HCT116 (cell line): ENCODE results near the gene FBXL15. TPM values are rescaled to one million over a fixed set of nuclear protein-coding genes. Genes with fewer than 3 reads are reported as not detected.

Source experiments
- ATAC-seq: fragments of 200-7000 bp; cut with Tn5 transposase; 2 replicates; pipeline ENCODE4 v1.9.1; 2020; ENCODE audit warnings: mild to moderate bottlenecking, moderate library complexity
- BruUV-seq: library from RNA; stranded (reverse); fragments of 400-500 nt; replicated peaks from 2 replicates; lab custom pipeline; 2021; lab: Mats Ljungman, UMichigan
- CTCF ChIA-PET: fragments of 300-600 bp; sonication (Branson Sonifier 250); formaldehyde crosslinking; loops from one replicate; lab custom pipeline; 2021; ENCODE audit warnings: antibody characterized with exemption; lab: Charles Lee
- POLR2A ChIA-PET: fragments of 300-600, 350-600 bp; sonication (Branson Sonifier 250); formaldehyde crosslinking; loops from one replicate; lab custom pipeline; 2021; ENCODE audit warnings: antibody characterized with exemption; lab: Charles Lee
- RAD21 ChIA-PET, 2 experiments: fragments of 300-600 bp; sonication (Branson Sonifier 250); formaldehyde crosslinking; loops; one replicate each; lab custom pipeline; 2023; ENCODE audit warnings: low total read pairs in 2 of 2; ENCODE audit not compliant: uncharacterized antibody in 2 of 2, unreplicated experiment in 2 of 2, low non-redundant PET in 1 of 2; lab: Charles Lee
- DNase-seq: peaks from one replicate; pipeline ENCODE4 v3.0.0-alpha.2; 2010; ENCODE audit warnings: low read depth, low spot score
- H2AFZ ChIP-seq: fragments of 200-600 bp; shearing (Covaris generic), sonication (generic); 2 replicates; pipeline ENCODE4 v1.6.1; 2017; ENCODE audit warnings: low read depth, mixed run types, mixed read lengths, antibody characterized with exemption, low read length; ENCODE audit not compliant: poor library complexity, severe bottlenecking
- H3K27ac ChIP-seq: 2 replicates; pipeline ENCODE4 v1.5.1; 2012; ENCODE audit warnings: low read depth, low read length
- H3K27me3 ChIP-seq: fragments of 200-600 bp; sonication (generic); 2 replicates; pipeline ENCODE4 v1.6.1; 2016; ENCODE audit warnings: mixed run types, low read length, mixed read lengths; ENCODE audit not compliant: insufficient read depth
- H3K36me3 ChIP-seq, 2 experiments: fragments of 200-500 bp in 1 of 2; fragments of 200-600 bp in 1 of 2; sonication (Bioruptor generic) in 1 of 2; sonication (generic) in 1 of 2; 2 replicates each; pipeline versions ENCODE4 v1.5.1 to v1.6.1; 2014 to 2016; ENCODE audit warnings: low read length in 2 of 2, inconsistent platforms in 1 of 2, mixed read lengths in 1 of 2, mixed run types in 1 of 2; ENCODE audit not compliant: insufficient read depth in 2 of 2, control insufficient read depth in 1 of 2
- H3K4me1 ChIP-seq, 2 experiments: fragments of 200-600 bp in 1 of 2; sonication (generic) in 1 of 2; 2 replicates each; pipeline versions ENCODE4 v1.5.1 to v1.6.1; 2012 to 2017; ENCODE audit warnings: low read length in 2 of 2, inconsistent platforms in 1 of 2, mild to moderate bottlenecking in 1 of 2, mixed read lengths in 1 of 2, mixed run types in 1 of 2, moderate library complexity in 1 of 2; ENCODE audit not compliant: insufficient read depth in 2 of 2, control insufficient read depth in 1 of 2
- H3K4me2 ChIP-seq: fragments of 200-600 bp; sonication (generic); 2 replicates; pipeline ENCODE4 v1.6.1; 2017; ENCODE audit warnings: mixed run types, low read length, mixed read lengths
- H3K4me3 ChIP-seq, 2 experiments: fragments of 200-600 bp in 1 of 2; sonication (generic) in 1 of 2; replicated peaks in 1 of 2; 2 replicates each; pipeline ENCODE4 v1.5.1; 2011 to 2016; ENCODE audit warnings: low read length in 2 of 2, control low read depth in 1 of 2, low read depth in 1 of 2, mild to moderate bottlenecking in 1 of 2, mixed read lengths in 1 of 2, mixed run types in 1 of 2
- H3K79me2 ChIP-seq: fragments of 200-600 bp; sonication (generic); 2 replicates; pipeline ENCODE4 v1.6.1; 2017; ENCODE audit warnings: mild to moderate bottlenecking, mixed run types, low read length, moderate library complexity, mixed read lengths; ENCODE audit not compliant: insufficient read depth
- H3K9ac ChIP-seq: fragments of 200-600 bp; sonication (generic); 2 replicates; pipeline ENCODE4 v1.6.1; 2016; ENCODE audit warnings: low read length, mixed read lengths
- H3K9me2 ChIP-seq: fragments of 200-600 bp; sonication (generic), shearing (Covaris generic); 2 replicates; pipeline ENCODE4 v1.6.1; 2017; ENCODE audit warnings: mixed run types, mild to moderate bottlenecking, moderate library complexity; ENCODE audit not compliant: insufficient read depth
- H3K9me3 ChIP-seq, 2 experiments: fragments of 200-500 bp in 1 of 2; fragments of 200-600 bp in 1 of 2; sonication (Bioruptor generic) in 1 of 2; sonication (generic) in 1 of 2; 2 replicates each; pipeline ENCODE4 v1.6.1; 2014 to 2017; ENCODE audit warnings: low read length in 2 of 2, mixed read lengths in 2 of 2, inconsistent platforms in 1 of 2, low read depth in 1 of 2, mild to moderate bottlenecking in 1 of 2, mixed run types in 1 of 2, moderate library complexity in 1 of 2; ENCODE audit not compliant: control insufficient read depth in 1 of 2, insufficient read depth in 1 of 2
- H4K20me1 ChIP-seq: fragments of 200-600 bp; sonication (generic), shearing (Covaris generic); 2 replicates; pipeline ENCODE4 v1.6.1; 2017; ENCODE audit warnings: mixed run types, mild to moderate bottlenecking, moderate library complexity; ENCODE audit not compliant: insufficient read depth
- ATF3 ChIP-seq: IDR thresholded peaks from 2 replicates; pipeline ENCODE4 v1.6.1; 2012
- CEBPB ChIP-seq: IDR thresholded peaks from 2 replicates; pipeline ENCODE4 v1.6.1; 2012; ENCODE audit warnings: low read depth
- CTCF ChIP-seq, 3 experiments: fragments of 200-600 bp in 1 of 3; sonication (generic) in 1 of 3; IDR thresholded peaks in 2 of 3; conservative IDR thresholded peaks in 1 of 3; 2 replicates each; pipeline ENCODE4 v1.5.1; 2012 to 2017; ENCODE audit warnings: low read depth in 2 of 3, low read length in 2 of 3, antibody characterized with exemption in 1 of 3, borderline replicate concordance in 1 of 3, control low read depth in 1 of 3, mild to moderate bottlenecking in 1 of 3, mixed read lengths in 1 of 3, mixed run types in 1 of 3, moderate library complexity in 1 of 3; ENCODE audit not compliant: insufficient read depth in 1 of 3
- EGR1 ChIP-seq: IDR thresholded peaks from 2 replicates; pipeline ENCODE4 v1.6.1; 2012; ENCODE audit warnings: low read depth
- ELF1 ChIP-seq: IDR thresholded peaks from 2 replicates; pipeline ENCODE4 v1.6.1; 2012; ENCODE audit warnings: low read depth, borderline replicate concordance
- EZH2 ChIP-seq: fragments of 200-600 bp; sonication (generic); IDR thresholded peaks from 2 replicates; pipeline ENCODE4 v1.6.1; 2017; ENCODE audit warnings: antibody characterized with exemption, mixed run types
- FOSL1 ChIP-seq: IDR thresholded peaks from 2 replicates; pipeline ENCODE4 v1.6.1; 2012; ENCODE audit warnings: low read depth
- JUND ChIP-seq: IDR thresholded peaks from 2 replicates; pipeline ENCODE4 v1.6.1; 2012
- POLR2A ChIP-seq: IDR thresholded peaks from 2 replicates; pipeline ENCODE4 v1.7.0; 2011; ENCODE audit warnings: borderline replicate concordance; ENCODE audit not compliant: insufficient read depth, insufficient read length; ENCODE audit errors: extremely low read depth
- POLR2AphosphoS5 ChIP-seq: IDR thresholded peaks from 2 replicates; pipeline ENCODE4 v1.6.1; 2011; ENCODE audit warnings: mild to moderate bottlenecking, low read depth, low read length, moderate library complexity
- REST ChIP-seq: IDR thresholded peaks from 2 replicates; pipeline ENCODE4 v1.6.1; 2012; ENCODE audit warnings: low read depth
- SIN3A ChIP-seq: IDR thresholded peaks from 2 replicates; pipeline ENCODE4 v1.6.1; 2012; ENCODE audit warnings: low read depth
- SP1 ChIP-seq: IDR thresholded peaks from 2 replicates; pipeline ENCODE4 v1.6.1; 2012; ENCODE audit warnings: low read depth
- SRF ChIP-seq: IDR thresholded peaks from 2 replicates; pipeline ENCODE4 v1.6.1; 2012; ENCODE audit warnings: low read depth
- TCF7L2 ChIP-seq: IDR thresholded peaks from 2 replicates; pipeline ENCODE4 v1.7.0; 2011; ENCODE audit warnings: borderline replicate concordance, inconsistent platforms; ENCODE audit not compliant: insufficient read depth, insufficient read length; ENCODE audit errors: extremely low read depth
- YY1 ChIP-seq: IDR thresholded peaks from 2 replicates; pipeline ENCODE4 v1.6.1; 2011; ENCODE audit warnings: low read length, low read depth, moderate library complexity, mild to moderate bottlenecking; ENCODE audit not compliant: insufficient replicate concordance; ENCODE audit errors: extremely low read depth
- ZBTB33 ChIP-seq: IDR thresholded peaks from 2 replicates; pipeline ENCODE4 v1.6.1; 2011; ENCODE audit warnings: mild to moderate bottlenecking, low read length, moderate library complexity; ENCODE audit not compliant: insufficient replicate concordance; ENCODE audit errors: extremely low read depth
- ZFX ChIP-seq: fragments of 450-650 bp; IDR thresholded peaks from 2 replicates; pipeline ENCODE4 v1.6.1; 2017
- ZNF274 ChIP-seq: fragments of 200-500 bp; sonication (Bioruptor generic); IDR thresholded peaks from 2 replicates; pipeline ENCODE4 v1.6.1; 2014; ENCODE audit warnings: mild to moderate bottlenecking, low read depth, low read length, inconsistent platforms
- intact Hi-C: fragments of 100-400 bp; cut with micrococcal nuclease; formaldehyde crosslinking; loops from 2 replicates; pipeline ENCODE4 v1.10.0; 2022
- total RNA-seq: library from RNA; stranded (reverse); gene quantifications from one replicate; pipeline ENCODE4 v1.2.1, GENCODE V29; 2021; ENCODE audit not compliant: unreplicated experiment

The FBXL15 gene
- total RNA-seq, 1 experiment from 2014 or later: 21.1 TPM

GRCh38 chr10:102392306-102392705, 28.3 kb upstream of the FBXL15 start:
- RAD21 ChIA-PET: no interaction called here
- TF ChIP-seq TCF7L2 (no peak), CTCF (IDR thresholded peaks at IDR 0.05 in 2 of 3, conservative IDR thresholded peaks at IDR 0.05 in 1 of 3; ENCODE audit: borderline replicate concordance in 1 of 3, insufficient read depth in 1 of 3, low read depth in 2 of 3, low read length in 2 of 3) (no peak), ELF1 (no peak), YY1 (no peak), CEBPB (no peak), REST (no peak), JUND (no peak), ZFX (no peak), FOSL1 (no peak), ZNF274 (no peak), POLR2A (no peak), EGR1 (no peak), SIN3A (no peak), SP1 (no peak), ZBTB33 (no peak), SRF (no peak), POLR2AphosphoS5 (no peak), ATF3 (no peak), EZH2 (no peak)
- Histone ChIP-seq H3K9me2 (no peaks in the 10 kb centered on the region), H3K4me3 (no peak overlapping the region), H3K4me2 (no peak overlapping the region), H4K20me1 (no peaks in the 10 kb centered on the region), H3K27me3 (no peaks in the 10 kb centered on the region), H2AFZ (no peak overlapping the region), H3K79me2 (peaks cover 13% of the 10 kb centered on the region; the same call in 1 of the 2 replicates), H3K36me3 (0 out of 4 replicates have a peak, but pooled peaks cover 1 to 5% of the 10 kb centered on the region in 2 experiments), H3K27ac (no peak overlapping the region), H3K4me1 (peaks cover 13 to 47% of the 10 kb centered on the region in 2 experiments), H3K9me3 (no peaks in the 10 kb centered on the region), H3K9ac (no peak overlapping the region)
- DNase-seq: no peak
- intact Hi-C loops: no loop called here
- CTCF ChIA-PET: interaction anchor here (0.7 to 4.1 kb wide), 3 partner anchors 12 to 191 kb away, joined by 3 to 33 read pairs (median 8); no protein-coding TSS in a partner anchor
- ATAC-seq: no peak
- POLR2A ChIA-PET: no interaction called here
- no TSS peak for BruUV-seq
